ENCODE data around the gene RIT2.
A peak's percentile ranks its signal among the peaks of the same experiment; 100 is the strongest.
"Not testable (repeated sequence)": the region's sequence is repeated elsewhere in the genome, so short reads cannot be mapped to it uniquely, and the experiment has no call there.

Gene RIT2

GRCh38 chr18:42745171-42745570 lies 370.3 kb downstream of the RIT2 start:
- Histone ChIP-seq H3K36me3 (ENCODE audit: insufficient read depth, low read depth, low read length) (no peaks in the 10 kb centered on the region), H3K9ac (ENCODE audit: low read depth, low read length) (peak overlapping the region; percentile 27; the same call in 1 of the 2 replicates), H3K9me3 (ENCODE audit: insufficient read depth, low read depth, low read length) (no peaks in the 10 kb centered on the region), H3K27me3 (ENCODE audit: insufficient read depth, low read length) (no peaks in the 10 kb centered on the region), H3K4me3 (ENCODE audit: low read length) (no peak overlapping the region), H3K27ac (ENCODE audit: low read length) (peak overlapping the region; percentile 37), H3K4me1 (ENCODE audit: insufficient read depth, low read length) (peaks cover 49% of the 10 kb centered on the region)

DNA sequence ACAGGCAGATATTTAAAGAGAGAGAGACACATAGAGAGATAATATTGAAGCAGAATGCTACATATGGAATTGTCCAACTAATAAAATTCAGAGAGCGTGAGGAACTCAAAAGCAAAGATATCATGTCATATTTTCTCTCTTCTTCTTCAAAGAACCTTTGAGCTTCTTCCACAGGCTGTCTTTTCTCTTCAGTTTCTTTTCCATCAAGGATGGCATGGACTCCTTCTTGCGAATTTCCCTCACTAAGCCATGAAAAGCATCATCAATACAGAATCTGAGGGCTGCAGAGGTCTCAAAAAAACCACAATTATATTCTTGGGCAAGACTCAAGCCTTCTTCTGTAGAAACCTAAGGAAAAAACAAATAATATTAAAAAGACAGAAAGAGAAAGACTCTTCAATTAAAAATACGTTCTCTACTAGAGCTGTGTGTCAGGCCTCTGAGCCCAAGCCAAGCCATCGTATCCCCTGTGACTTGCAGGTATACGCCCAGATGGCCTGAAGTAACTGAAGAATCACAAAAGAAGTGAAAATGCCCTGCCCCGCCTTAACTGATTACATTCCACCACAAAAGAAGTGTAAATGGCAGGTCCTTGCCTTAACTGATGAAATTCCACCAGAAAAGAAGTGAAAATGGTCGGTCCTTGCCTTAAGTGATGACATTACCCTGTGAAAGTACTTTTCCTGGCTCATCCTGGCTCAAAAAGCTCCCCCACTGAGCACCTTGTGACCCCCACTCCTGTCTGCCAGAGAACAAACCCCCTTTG lies 371.9 kb downstream of the RIT2 start:
- Histone ChIP-seq H3K4me1 (ENCODE audit: insufficient read depth, low read length) (peaks cover 49% of the 10 kb centered on the region), H3K27ac (ENCODE audit: low read length) (peak overlapping the region; percentile 96), H3K27me3 (ENCODE audit: insufficient read depth, low read length) (no peaks in the 10 kb centered on the region), H3K9me3 (ENCODE audit: insufficient read depth, low read depth, low read length) (no peaks in the 10 kb centered on the region), H3K36me3 (ENCODE audit: insufficient read depth, low read depth, low read length) (no peaks in the 10 kb centered on the region), H3K9ac (ENCODE audit: low read depth, low read length) (peak overlapping the region; percentile 79), H3K4me3 (ENCODE audit: low read length) (peak overlapping the region; percentile 57)

GRCh38 chr18:42742969-42743368 lies 372.5 kb downstream of the RIT2 start:
- peaks cover 49% of the 10 kb centered on the region for H3K4me1 ChIP-seq (ENCODE audit: insufficient read depth, low read length)
- H3K36me3 ChIP-seq (ENCODE audit: insufficient read depth, low read depth, low read length): no peaks in the 10 kb centered on the region
- peak overlapping the region; percentile 96 for H3K27ac ChIP-seq (ENCODE audit: low read length)
- H3K9me3 ChIP-seq (ENCODE audit: insufficient read depth, low read depth, low read length): no peaks in the 10 kb centered on the region
- peak overlapping the region; percentile 79 for H3K9ac ChIP-seq (ENCODE audit: low read depth, low read length)
- H3K4me3 ChIP-seq (ENCODE audit: low read length): peak overlapping the region; percentile 57
- no peaks in the 10 kb centered on the region for H3K27me3 ChIP-seq (ENCODE audit: insufficient read depth, low read length)

DNA sequence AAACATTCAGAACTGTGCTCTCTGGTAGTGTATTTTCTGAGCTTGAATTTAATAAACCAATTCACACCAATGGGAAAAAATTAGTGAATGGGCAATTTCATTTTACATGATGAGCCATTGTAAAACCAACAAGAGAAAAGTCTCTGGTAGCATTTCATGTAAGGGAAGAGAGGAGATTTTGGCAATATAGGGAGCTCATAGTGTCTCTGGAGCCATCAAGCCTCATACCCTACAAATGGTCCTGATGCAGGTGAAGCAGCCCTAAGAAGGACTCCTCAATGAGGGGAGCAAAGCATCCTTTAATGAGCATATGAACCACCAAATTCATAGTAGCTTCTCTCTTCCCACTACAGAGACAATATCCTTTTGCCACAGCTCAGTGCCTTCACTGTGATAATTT lies 373.0 kb downstream of the RIT2 start:
- Histone ChIP-seq H3K9ac (ENCODE audit: low read depth, low read length) (peak overlapping the region; percentile 79), H3K36me3 (ENCODE audit: insufficient read depth, low read depth, low read length) (no peaks in the 10 kb centered on the region), H3K27ac (ENCODE audit: low read length) (peak overlapping the region; percentile 96), H3K4me1 (ENCODE audit: insufficient read depth, low read length) (peaks cover 49% of the 10 kb centered on the region), H3K4me3 (ENCODE audit: low read length) (peak overlapping the region; percentile 57), H3K9me3 (ENCODE audit: insufficient read depth, low read depth, low read length) (no peaks in the 10 kb centered on the region), H3K27me3 (ENCODE audit: insufficient read depth, low read length) (no peaks in the 10 kb centered on the region)

DNA sequence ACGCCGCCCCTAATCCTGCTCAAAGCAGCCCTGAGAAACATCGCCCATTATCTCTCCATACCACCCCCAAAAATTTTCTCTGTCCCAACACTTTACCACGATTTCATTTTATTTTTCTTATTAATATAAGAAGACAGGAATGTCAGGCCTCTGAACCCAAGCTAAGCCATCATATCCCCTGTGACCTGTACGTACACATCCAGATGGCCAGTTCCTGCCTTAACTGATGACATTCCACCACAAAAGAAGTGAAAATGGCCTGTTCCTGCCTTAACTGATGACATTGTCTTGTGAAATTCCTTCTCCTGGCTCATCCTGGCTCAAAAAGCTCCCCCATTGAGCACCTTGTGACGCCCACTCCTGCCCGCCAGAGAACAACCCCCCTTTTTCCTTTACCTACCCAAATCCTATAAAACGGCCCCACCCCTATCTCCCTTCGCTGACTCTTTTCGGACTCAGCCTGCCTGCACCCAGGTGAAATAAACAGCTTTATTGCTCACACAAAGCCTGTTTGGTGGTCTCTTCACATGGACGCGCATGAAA lies 373.6 kb downstream of the RIT2 start:
- 0 out of 2 replicates have a peak overlapping the region, but pooled peaks have one; percentile 57 for H3K4me3 ChIP-seq (ENCODE audit: low read length)
- peak overlapping the region; percentile 96 for H3K27ac ChIP-seq (ENCODE audit: low read length)
- H3K9ac ChIP-seq (ENCODE audit: low read depth, low read length): peak overlapping the region; percentile 79
- not testable (repeated sequence) for H3K36me3 ChIP-seq (ENCODE audit: insufficient read depth, low read depth, low read length); H3K9me3 ChIP-seq (ENCODE audit: insufficient read depth, low read depth, low read length); H3K27me3 ChIP-seq (ENCODE audit: insufficient read depth, low read length)
- peaks cover 47% of the 10 kb centered on the region for H3K4me1 ChIP-seq (ENCODE audit: insufficient read depth, low read length)

DNA sequence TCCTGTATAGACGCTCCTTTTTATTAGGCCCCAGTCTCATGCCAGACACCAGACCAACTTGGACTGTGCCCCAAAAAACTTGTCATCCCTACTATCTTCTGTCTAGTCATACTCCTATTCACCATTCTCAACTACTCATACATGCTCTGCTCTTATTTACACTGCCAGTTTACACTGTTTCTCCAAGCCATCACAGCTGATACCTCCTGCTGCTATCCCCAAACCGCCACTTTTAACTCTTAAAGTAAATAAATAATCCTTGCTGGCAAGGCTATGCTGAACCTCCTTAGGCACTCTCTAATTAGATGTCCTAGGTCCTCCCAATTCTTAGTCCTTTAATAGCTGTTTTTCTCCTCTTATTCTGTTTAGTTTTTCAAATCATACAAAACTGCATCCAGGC lies 374.2 kb downstream of the RIT2 start:
- peak overlapping the region; percentile 69 for H3K9ac ChIP-seq (ENCODE audit: low read depth, low read length)
- H3K4me1 ChIP-seq (ENCODE audit: insufficient read depth, low read length): peaks cover 43% of the 10 kb centered on the region
- H3K36me3 ChIP-seq (ENCODE audit: insufficient read depth, low read depth, low read length); H3K4me3 ChIP-seq (ENCODE audit: low read length); H3K9me3 ChIP-seq (ENCODE audit: insufficient read depth, low read depth, low read length); H3K27me3 ChIP-seq (ENCODE audit: insufficient read depth, low read length): not testable (repeated sequence)
- H3K27ac ChIP-seq (ENCODE audit: low read length): peak overlapping the region; percentile 34

DNA sequence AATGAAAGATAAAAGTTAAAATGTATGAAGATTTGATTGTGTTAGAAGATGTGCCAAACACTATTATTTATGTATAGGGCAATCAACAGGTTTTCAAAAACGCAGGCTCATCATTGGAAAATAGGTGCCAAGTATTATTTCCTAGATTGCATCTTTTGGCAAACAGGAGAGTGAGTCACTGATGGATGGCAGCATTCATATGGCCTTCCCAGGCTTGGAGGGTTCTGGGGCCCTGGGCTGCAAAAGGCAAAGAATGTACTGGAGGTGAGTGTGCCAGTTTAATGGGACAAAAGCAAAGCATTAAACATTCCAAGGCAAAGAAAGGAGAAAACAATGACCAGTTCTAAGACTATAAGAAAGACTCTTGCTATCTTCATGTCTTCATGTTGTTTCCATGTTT lies 379.4 kb downstream of the RIT2 start:
- Histone ChIP-seq H3K4me1 (ENCODE audit: insufficient read depth, low read length) (no peaks in the 10 kb centered on the region), H3K4me3 (ENCODE audit: low read length) (no peak overlapping the region), H3K27ac (ENCODE audit: low read length) (no peak overlapping the region), H3K27me3 (ENCODE audit: insufficient read depth, low read length) (no peaks in the 10 kb centered on the region), H3K36me3 (ENCODE audit: insufficient read depth, low read depth, low read length) (no peaks in the 10 kb centered on the region), H3K9ac (ENCODE audit: low read depth, low read length) (no peak overlapping the region), H3K9me3 (ENCODE audit: insufficient read depth, low read depth, low read length) (no peaks in the 10 kb centered on the region)

DNA sequence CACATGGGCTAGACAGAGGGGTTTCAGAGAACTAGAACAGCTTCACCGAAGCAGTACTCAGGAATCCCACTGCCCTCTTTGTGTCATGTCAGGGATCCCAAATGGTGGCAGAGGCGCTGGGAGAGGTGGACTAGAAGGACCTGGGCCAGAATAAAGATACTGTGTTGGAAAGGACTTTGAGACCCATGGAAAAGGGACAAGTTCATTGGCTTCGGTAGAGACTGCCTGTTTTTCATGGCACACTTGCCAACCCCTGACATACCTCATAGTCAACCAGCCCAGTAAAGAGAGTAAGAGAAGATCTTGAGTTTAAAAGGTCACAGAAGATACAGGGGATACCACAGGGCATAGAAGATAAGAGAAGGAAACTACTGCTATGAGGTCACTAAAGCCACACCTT lies 381.0 kb downstream of the RIT2 start:
- H3K27me3 ChIP-seq (ENCODE audit: insufficient read depth, low read length): no peaks in the 10 kb centered on the region
- no peak overlapping the region for H3K9ac ChIP-seq (ENCODE audit: low read depth, low read length)
- no peak overlapping the region for H3K27ac ChIP-seq (ENCODE audit: low read length)
- no peaks in the 10 kb centered on the region for H3K9me3 ChIP-seq (ENCODE audit: insufficient read depth, low read depth, low read length)
- no peak overlapping the region for H3K4me3 ChIP-seq (ENCODE audit: low read length)
- H3K36me3 ChIP-seq (ENCODE audit: insufficient read depth, low read depth, low read length): no peaks in the 10 kb centered on the region
- peaks cover 7% of the 10 kb centered on the region; the same call in 1 of the 2 replicates for H3K4me1 ChIP-seq (ENCODE audit: insufficient read depth, low read length)

DNA sequence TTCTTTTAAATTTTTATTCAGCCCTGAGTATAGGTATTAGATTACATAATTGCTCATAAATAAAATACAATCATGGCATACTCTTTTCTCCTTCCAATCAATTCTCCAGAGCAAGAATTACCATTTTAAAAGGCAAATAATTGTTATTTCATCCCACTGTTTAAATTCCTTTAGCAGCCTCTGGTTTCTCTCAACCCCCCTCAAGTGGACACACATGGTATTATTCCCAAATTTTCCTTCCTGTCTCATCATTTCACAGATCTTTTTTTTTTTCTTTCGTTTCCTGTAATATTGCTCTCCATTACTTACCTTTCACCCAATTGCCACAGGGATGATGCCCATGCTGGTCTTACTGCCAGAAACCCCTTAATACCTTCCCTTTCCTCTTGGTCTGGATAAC lies 385.2 kb downstream of the RIT2 start:
- no peak overlapping the region for H3K9ac ChIP-seq (ENCODE audit: low read depth, low read length)
- H3K27ac ChIP-seq (ENCODE audit: low read length): peak overlapping the region; percentile 14
- H3K36me3 ChIP-seq (ENCODE audit: insufficient read depth, low read depth, low read length): no peaks in the 10 kb centered on the region
- H3K4me3 ChIP-seq (ENCODE audit: low read length): no peak overlapping the region
- H3K27me3 ChIP-seq (ENCODE audit: insufficient read depth, low read length): no peaks in the 10 kb centered on the region
- H3K9me3 ChIP-seq (ENCODE audit: insufficient read depth, low read depth, low read length): no peaks in the 10 kb centered on the region
- peaks cover 7% of the 10 kb centered on the region; the same call in 1 of the 2 replicates for H3K4me1 ChIP-seq (ENCODE audit: insufficient read depth, low read length)

DNA sequence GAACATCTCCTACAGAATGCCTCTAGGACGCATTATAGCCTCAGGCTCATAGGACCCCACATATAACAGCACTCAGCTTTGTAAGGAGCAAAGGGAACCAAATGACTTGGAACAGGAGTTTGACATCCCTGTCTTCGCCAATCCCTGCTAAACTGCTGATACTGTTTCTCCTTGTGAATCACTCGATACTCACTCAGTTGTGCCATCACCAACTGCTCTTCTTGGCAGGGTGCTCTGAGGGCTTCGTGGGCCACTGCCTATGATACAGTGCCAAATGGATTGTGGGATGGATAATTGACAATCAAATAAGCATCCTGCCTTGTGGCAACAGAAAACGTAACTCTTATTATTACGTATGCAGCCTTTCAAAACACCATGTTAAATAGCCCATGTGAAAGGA lies 396.3 kb downstream of the RIT2 start:
- no peaks in the 10 kb centered on the region for H3K36me3 ChIP-seq (ENCODE audit: insufficient read depth, low read depth, low read length)
- H3K27ac ChIP-seq (ENCODE audit: low read length): no peak overlapping the region
- H3K4me1 ChIP-seq (ENCODE audit: insufficient read depth, low read length): no peaks in the 10 kb centered on the region
- H3K4me3 ChIP-seq (ENCODE audit: low read length): no peak overlapping the region
- H3K9me3 ChIP-seq (ENCODE audit: insufficient read depth, low read depth, low read length): no peaks in the 10 kb centered on the region
- no peaks in the 10 kb centered on the region for H3K27me3 ChIP-seq (ENCODE audit: insufficient read depth, low read length)
- H3K9ac ChIP-seq (ENCODE audit: low read depth, low read length): no peak overlapping the region

GRCh38 chr18:42712065-42712464 lies 403.4 kb downstream of the RIT2 start:
- no peaks in the 10 kb centered on the region for H3K9me3 ChIP-seq (ENCODE audit: insufficient read depth, low read depth, low read length)
- H3K4me1 ChIP-seq (ENCODE audit: insufficient read depth, low read length): no peaks in the 10 kb centered on the region
- H3K27ac ChIP-seq (ENCODE audit: low read length): no peak overlapping the region
- H3K27me3 ChIP-seq (ENCODE audit: insufficient read depth, low read length): no peaks in the 10 kb centered on the region
- no peak overlapping the region for H3K9ac ChIP-seq (ENCODE audit: low read depth, low read length)
- no peak overlapping the region for H3K4me3 ChIP-seq (ENCODE audit: low read length)
- no peaks in the 10 kb centered on the region for H3K36me3 ChIP-seq (ENCODE audit: insufficient read depth, low read depth, low read length)

GRCh38 chr18:42707080-42707479 lies 408.4 kb downstream of the RIT2 start:
- Histone ChIP-seq H3K9me3 (ENCODE audit: insufficient read depth, low read depth, low read length) (no peaks in the 10 kb centered on the region), H3K4me3 (ENCODE audit: low read length) (no peak overlapping the region), H3K36me3 (ENCODE audit: insufficient read depth, low read depth, low read length) (no peaks in the 10 kb centered on the region), H3K27me3 (ENCODE audit: insufficient read depth, low read length) (no peaks in the 10 kb centered on the region), H3K9ac (ENCODE audit: low read depth, low read length) (no peak overlapping the region), H3K4me1 (ENCODE audit: insufficient read depth, low read length) (no peaks in the 10 kb centered on the region), H3K27ac (ENCODE audit: low read length) (no peak overlapping the region)
